Heart right ventricle (tissue), 16 donors: Measurements from ENCODE around the gene GUCY2D. TPM values are rescaled to one million over a fixed set of nuclear protein-coding genes. Genes with fewer than 3 reads are reported as not detected.
A peak's percentile ranks its signal among the peaks of the same experiment; 100 is the strongest.

Experiments
- ATAC-seq, 8 donors: fragments of 200-7000 bp; cut with Tn5 transposase; one replicate each; pipeline ENCODE4 v1.9.1; 2020; ENCODE audit warnings: mild to moderate bottlenecking in 8 of 8, moderate library complexity in 8 of 8, moderate number of reproducible peaks in 1 of 8
- DNase-seq, 2 donors: peaks; one replicate each; pipeline ENCODE4 v3.0.0-alpha.2; 2020
- H3K27ac ChIP-seq, 10 donors: fragments of 200-600 bp; sonication (generic) in 2 of 10; one replicate each; pipeline versions ENCODE4 v1.5.0 to v1.8.0; 2020 to 2022; ENCODE audit warnings: mild to moderate bottlenecking in 3 of 10
- H3K27me3 ChIP-seq, 7 donors: fragments of 200-600 bp; one replicate each; pipeline ENCODE4 v1.8.0; 2021 to 2022; ENCODE audit warnings: mild to moderate bottlenecking in 2 of 7
- H3K36me3 ChIP-seq, 9 donors: fragments of 200-600 bp; sonication (generic) in 1 of 9; one replicate each; pipeline versions ENCODE4 v1.5.0 to v1.8.0; 2020 to 2022; ENCODE audit warnings: mild to moderate bottlenecking in 2 of 9
- H3K4me1 ChIP-seq, 9 donors: fragments of 200-600 bp; sonication (generic) in 1 of 9; one replicate each; pipeline versions ENCODE4 v1.5.0 to v1.8.0; 2020 to 2022; ENCODE audit warnings: mild to moderate bottlenecking in 4 of 9
- H3K4me3 ChIP-seq, 10 donors: fragments of 200-600 bp; sonication (generic) in 2 of 10; one replicate each; pipeline versions ENCODE4 v1.5.0 to v1.8.0; 2020 to 2022; ENCODE audit warnings: mild to moderate bottlenecking in 7 of 10, moderate library complexity in 2 of 10
- H3K9me3 ChIP-seq, 11 donors: fragments of 200-600 bp in 10 of 11; sonication (generic) in 2 of 11; one replicate each; pipeline versions ENCODE4 v1.5.0 to v1.8.0; 2013 to 2022; ENCODE audit warnings: mild to moderate bottlenecking in 2 of 11, control low read depth in 1 of 11, moderate library complexity in 1 of 11
- WGBS, 2 donors: extraction: QIAGEN DNeasy Blood & Tissue Kit; methylation state at CpG; one replicate each; pipeline ENCODE4 v1.1.7; 2013; ENCODE audit warnings: inconsistent platforms in 1 of 2; 5-methylcytosine and 5-hydroxymethylcytosine counted together
- intact Hi-C, 10 donors: fragments of 100-400 bp; cut with DNase I; formaldehyde crosslinking; loops; one replicate each; pipeline versions ENCODE4 v1.11.1 to v1.14.2; 2022
- polyA plus RNA-seq, 2 donors: library from polyadenylated mRNA; stranded (reverse); fragments of 200-250 nt; gene quantifications; one replicate each; pipeline ENCODE4 v1.2.3, GENCODE V29; 2013
- total RNA-seq, 10 donors: library from RNA; stranded (reverse); fragmentation: NEBNext Ultra II Directional in 3 of 10; extraction: Animal tissue kit (Norgen Biotek cat#: 25700) in 3 of 10; gene quantifications; one replicate each; pipeline versions ENCODE4 v1.2.1 to v1.2.4, GENCODE V29; 2021 to 2023
- TF ChIP-seq, protein P1 (sequence below), 9 donors: fragments of 200-600 bp; sonication (generic) in 2 of 9; IDR thresholded peaks; one replicate each; pipeline versions ENCODE4 v1.5.0 to v1.8.0; 2021 to 2022; ENCODE audit warnings: antibody characterized with exemption in 9 of 9, mild to moderate bottlenecking in 5 of 9, moderate library complexity in 1 of 9
- donor health status: Arrhythmogenic right ventricular cardiomyopathy.
- donor health status: ischemic (EF 13 %, LVEDD 7.1; RV severe dilation, severe dysfunction).
- donor health status: healthy with polysubstance abuse.
- donor health status: DM: no; HTN: yes; CAD: no.
- donor health status: DM: no; HTN: no; CAD: no.
- donor health status: ischemic (EF 25% LVEDD 6.9; RV normal size, moderate dysfunction).
- donor health status: ischemic (EF 25% LVEDD 5.7; RV mildly dilated, moderate dysfunction).
- donor health status: healthy.
- donor health status: DM: yes; HTN: yes; CAD: no.
- donor health status: Ischemic cardiomyopathy.
- donor health status: ischemic (EF 35%, LVEDD 5.7; RV mildly dilated, moderate dysfunction).
- donor health status: nonischemic (EF 11% LVEDD 7.7; RV severe dilation, severe dysfunction).
- donor health status: DM: yes; HTN: yes; CAD: no.
- donor health status: PGD.
- donor health status: ischemic (EF 29% LVEDD 5.4; RV normal size, mild dysfunction).
- donor health status: nonischemic (EF 23%, LVEDD 6.1; RV moderate dilation, normal function).

Gene GUCY2D
- total and polyA plus RNA-seq, 12 donors = 0.06 to 0.69 (median 0.36) TPM; not detected in 6

DNA sequence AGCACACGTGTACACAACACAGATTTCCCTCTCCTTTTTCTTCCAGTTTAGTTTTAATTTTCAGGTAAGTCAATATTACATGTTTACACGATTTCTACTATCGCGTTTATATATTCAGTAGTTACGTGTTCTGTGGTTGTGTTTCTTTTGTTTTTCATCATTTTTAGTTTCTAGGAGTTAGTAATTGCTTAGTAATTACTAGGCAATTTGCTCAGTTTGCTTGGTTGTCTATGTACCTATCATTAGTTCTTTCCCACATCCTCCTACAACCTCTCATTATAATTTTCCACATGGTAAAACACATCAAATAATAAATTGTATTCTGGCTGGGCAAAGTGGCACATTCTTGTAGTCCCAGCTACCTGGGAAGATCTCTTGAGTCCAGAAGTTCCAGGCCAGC, 24.6 kb upstream of the GUCY2D start:
- intact Hi-C loops = loop anchor here in 1 of 10 donors (5.0 kb wide), 1 partner anchor 116 kb away; no protein-coding TSS in a partner anchor
- Histone ChIP-seq H3K4me1 (peaks cover 0 to 7% (median 0%) of the 10 kb centered on the region in 9 donors), H3K36me3 (no peaks in the 10 kb centered on the region), H3K9me3 (peaks cover 0 to 21% (median 8%) of the 10 kb centered on the region in 11 donors), H3K27me3 (peaks cover 0 to 22% (median 4%) of the 10 kb centered on the region in 7 donors), H3K27ac (no peak overlapping the region), H3K4me3 (no peak overlapping the region)
- DNase-seq (no peak), ATAC-seq (no peak)
- TF ChIP-seq, protein P1, sequence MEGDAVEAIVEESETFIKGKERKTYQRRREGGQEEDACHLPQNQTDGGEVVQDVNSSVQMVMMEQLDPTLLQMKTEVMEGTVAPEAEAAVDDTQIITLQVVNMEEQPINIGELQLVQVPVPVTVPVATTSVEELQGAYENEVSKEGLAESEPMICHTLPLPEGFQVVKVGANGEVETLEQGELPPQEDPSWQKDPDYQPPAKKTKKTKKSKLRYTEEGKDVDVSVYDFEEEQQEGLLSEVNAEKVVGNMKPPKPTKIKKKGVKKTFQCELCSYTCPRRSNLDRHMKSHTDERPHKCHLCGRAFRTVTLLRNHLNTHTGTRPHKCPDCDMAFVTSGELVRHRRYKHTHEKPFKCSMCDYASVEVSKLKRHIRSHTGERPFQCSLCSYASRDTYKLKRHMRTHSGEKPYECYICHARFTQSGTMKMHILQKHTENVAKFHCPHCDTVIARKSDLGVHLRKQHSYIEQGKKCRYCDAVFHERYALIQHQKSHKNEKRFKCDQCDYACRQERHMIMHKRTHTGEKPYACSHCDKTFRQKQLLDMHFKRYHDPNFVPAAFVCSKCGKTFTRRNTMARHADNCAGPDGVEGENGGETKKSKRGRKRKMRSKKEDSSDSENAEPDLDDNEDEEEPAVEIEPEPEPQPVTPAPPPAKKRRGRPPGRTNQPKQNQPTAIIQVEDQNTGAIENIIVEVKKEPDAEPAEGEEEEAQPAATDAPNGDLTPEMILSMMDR (IDR thresholded peaks at IDR 0.05) = no peak
- WGBS, 2 donors = 91 to 95% methylated on average over 5 of the region's 5 CpGs

DNA sequence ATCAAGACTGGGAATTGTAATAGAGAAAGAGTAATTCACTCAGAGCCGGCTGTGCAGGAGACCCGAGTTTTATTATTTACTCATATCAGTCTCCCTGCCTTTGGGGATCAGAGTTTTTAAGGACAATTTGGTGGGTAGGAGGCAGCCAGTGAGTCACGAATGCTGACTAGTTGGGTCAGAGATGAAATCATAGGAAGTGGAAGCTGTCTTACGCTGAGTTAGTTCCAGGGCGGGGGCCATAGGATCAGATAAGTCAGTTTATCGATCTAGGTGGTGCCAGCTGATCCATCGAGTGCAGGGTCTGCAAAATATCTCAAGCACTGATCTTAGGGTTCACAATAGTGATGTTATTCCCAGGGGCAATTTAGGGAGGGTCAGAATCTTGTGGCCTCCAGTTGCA, 20.2 kb upstream of the GUCY2D start:
- DNase-seq (no peak), ATAC-seq (no peak)
- TF ChIP-seq, protein P1 (IDR thresholded peaks at IDR 0.05) = no peak
- Histone ChIP-seq H3K4me3 (no peak overlapping the region), H3K27me3 (peaks cover 0 to 47% (median 12%) of the 10 kb centered on the region in 7 donors), H3K27ac (no peak overlapping the region), H3K36me3 (no peaks in the 10 kb centered on the region), H3K4me1 (peaks cover 0 to 7% (median 0%) of the 10 kb centered on the region in 9 donors), H3K9me3 (no peaks in the 10 kb centered on the region)
- WGBS, 2 donors = 53 to 69% methylated on average over 7 of the region's 7 CpGs
- intact Hi-C loops = loop anchor here in 3 of 10 donors (10.0 kb wide), 2 partner anchors 157 to 237 kb away; no protein-coding TSS in a partner anchor

DNA sequence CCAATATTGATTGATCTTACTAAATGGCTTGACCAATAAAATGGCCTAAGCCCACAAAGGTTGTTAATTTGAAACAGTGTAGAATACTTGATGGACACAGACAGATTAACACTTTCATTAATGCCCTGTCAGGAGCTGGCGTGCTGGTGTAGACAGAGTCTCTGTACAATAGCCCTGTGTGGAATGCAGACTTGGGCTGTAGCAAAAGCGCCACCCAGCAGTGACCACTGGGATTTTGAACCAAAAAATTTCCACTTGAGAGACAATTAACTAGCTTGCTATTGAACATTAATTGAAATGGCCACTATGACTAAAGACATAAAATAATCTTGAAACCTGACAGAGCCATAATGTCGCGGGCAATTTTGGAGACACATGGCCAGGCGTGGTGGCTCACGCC, 19.7 kb upstream of the GUCY2D start:
- Histone ChIP-seq H3K4me3 (no peak overlapping the region), H3K27me3 (peaks cover 0 to 50% (median 12%) of the 10 kb centered on the region in 7 donors), H3K9me3 (no peaks in the 10 kb centered on the region), H3K27ac (no peak overlapping the region), H3K36me3 (no peaks in the 10 kb centered on the region), H3K4me1 (peaks cover 0 to 7% (median 0%) of the 10 kb centered on the region in 9 donors)
- TF ChIP-seq, protein P1 (IDR thresholded peaks at IDR 0.05) = peak in 1 of 9 donors; percentile 14
- ATAC-seq (no peak), DNase-seq (no peak)
- intact Hi-C loops = loop anchor here in 3 of 10 donors (10.0 kb wide), 2 partner anchors 158 to 238 kb away; no protein-coding TSS in a partner anchor
- 83 to 88% methylated on average over 6 of the region's 6 CpGs for WGBS, 2 donors

DNA sequence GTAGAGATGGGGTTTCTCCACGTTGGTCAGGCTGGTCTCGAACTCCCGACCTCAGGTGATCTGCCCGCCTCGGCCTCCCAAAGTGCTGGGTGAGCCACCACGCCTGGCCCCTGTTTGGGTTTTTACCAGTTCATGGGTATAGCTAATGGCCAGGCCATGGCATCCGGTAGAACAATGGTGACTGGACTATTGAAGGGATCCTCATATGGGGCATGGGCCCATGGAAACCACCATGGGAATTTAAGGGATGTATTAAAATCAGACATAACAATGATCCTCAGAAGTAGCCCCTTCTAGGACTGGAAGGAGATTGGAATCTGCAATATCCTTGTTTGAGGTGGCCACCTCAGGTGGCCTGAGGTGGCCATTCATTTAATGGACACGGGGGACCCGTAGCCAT, 17.5 kb upstream of the GUCY2D start:
- DNase-seq = no peak
- 87 to 89% methylated on average over 9 of the region's 9 CpGs for WGBS, 2 donors
- TF ChIP-seq, protein P1 (IDR thresholded peaks at IDR 0.05) = no peak
- H3K27me3 ChIP-seq = peaks cover 0 to 49% (median 12%) of the 10 kb centered on the region in 7 donors
- no peak overlapping the region for H3K4me3 ChIP-seq
- no peaks in the 10 kb centered on the region for H3K9me3 ChIP-seq
- no peaks in the 10 kb centered on the region for H3K36me3 ChIP-seq
- peaks cover 0 to 12% (median 5%) of the 10 kb centered on the region in 9 donors for H3K4me1 ChIP-seq
- no peak overlapping the region for H3K27ac ChIP-seq
- no peak for ATAC-seq
- intact Hi-C loops = loop anchor here in 8 of 10 donors (5.0 to 10.0 kb wide), 7 partner anchors 68 to 243 kb away; partner anchors contain the start of gene RNF227 (in 1 of the 8)
